GM23338 (cell line): ENCODE results near the gene AP3M1.

Experiments used
- EZH2 ChIP-seq: fragments of 200-600 bp; sonication (generic); IDR thresholded peaks from one replicate; pipeline ENCODE4 v1.8.0; 2017; ENCODE audit warnings: antibody characterized with exemption, mild to moderate bottlenecking, low read depth; ENCODE audit not compliant: unreplicated experiment
- EZH2phosphoT487 ChIP-seq: fragments of 200-600 bp; sonication (generic); IDR thresholded peaks from one replicate; pipeline ENCODE4 v1.8.1; 2018; ENCODE audit warnings: antibody characterized with exemption; ENCODE audit not compliant: unreplicated experiment
- POLR2AphosphoS5 ChIP-seq: IDR thresholded peaks from 2 replicates; pipeline ENCODE4 v1.6.1; 2016; ENCODE audit warnings: antibody characterized with exemption, low read depth
- TF ChIP-seq, protein P1 (sequence below), 2 experiments: fragments of 200-600 bp in 1 of 2; sonication (generic) in 1 of 2; conservative IDR thresholded peaks; 2 replicates each; pipeline versions ENCODE4 v1.5.1 to v1.6.1; 2016 to 2017; ENCODE audit warnings: antibody characterized with exemption in 2 of 2, low read depth in 2 of 2, mild to moderate bottlenecking in 2 of 2, moderate library complexity in 1 of 2
- TF ChIP-seq, protein P2 (sequence below): IDR thresholded peaks from one replicate; pipeline ENCODE4 v1.6.1; 2018; ENCODE audit warnings: antibody characterized with exemption; ENCODE audit not compliant: unreplicated experiment

DNA sequence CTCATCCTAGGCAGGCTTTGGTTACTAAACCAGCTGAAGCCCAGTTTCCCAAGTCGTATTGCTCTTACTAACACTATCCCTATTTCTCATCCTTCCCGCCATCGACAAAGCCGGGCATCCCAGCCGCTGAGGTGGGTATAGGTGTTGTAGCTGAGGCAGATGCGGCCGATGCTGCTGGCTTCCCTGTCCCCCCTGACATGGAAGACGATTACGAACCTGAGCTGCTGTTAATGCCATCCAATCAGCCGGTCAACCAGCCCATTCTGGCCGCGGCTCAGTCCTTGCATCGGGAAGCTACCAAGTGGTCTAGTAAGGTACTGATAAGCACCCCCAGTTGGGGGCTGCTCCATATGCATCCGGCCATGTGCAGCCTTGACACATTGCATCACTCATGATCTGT is 38.8 kb downstream of the AP3M1 start:
- TF ChIP-seq, protein P1, sequence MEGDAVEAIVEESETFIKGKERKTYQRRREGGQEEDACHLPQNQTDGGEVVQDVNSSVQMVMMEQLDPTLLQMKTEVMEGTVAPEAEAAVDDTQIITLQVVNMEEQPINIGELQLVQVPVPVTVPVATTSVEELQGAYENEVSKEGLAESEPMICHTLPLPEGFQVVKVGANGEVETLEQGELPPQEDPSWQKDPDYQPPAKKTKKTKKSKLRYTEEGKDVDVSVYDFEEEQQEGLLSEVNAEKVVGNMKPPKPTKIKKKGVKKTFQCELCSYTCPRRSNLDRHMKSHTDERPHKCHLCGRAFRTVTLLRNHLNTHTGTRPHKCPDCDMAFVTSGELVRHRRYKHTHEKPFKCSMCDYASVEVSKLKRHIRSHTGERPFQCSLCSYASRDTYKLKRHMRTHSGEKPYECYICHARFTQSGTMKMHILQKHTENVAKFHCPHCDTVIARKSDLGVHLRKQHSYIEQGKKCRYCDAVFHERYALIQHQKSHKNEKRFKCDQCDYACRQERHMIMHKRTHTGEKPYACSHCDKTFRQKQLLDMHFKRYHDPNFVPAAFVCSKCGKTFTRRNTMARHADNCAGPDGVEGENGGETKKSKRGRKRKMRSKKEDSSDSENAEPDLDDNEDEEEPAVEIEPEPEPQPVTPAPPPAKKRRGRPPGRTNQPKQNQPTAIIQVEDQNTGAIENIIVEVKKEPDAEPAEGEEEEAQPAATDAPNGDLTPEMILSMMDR (conservative IDR thresholded peaks at IDR 0.05; ENCODE audit: low read depth in 2 of 2): no peak
- TF ChIP-seq EZH2 (no peak), EZH2phosphoT487 (no peak), POLR2AphosphoS5 (no peak)
- TF ChIP-seq, protein P2, sequence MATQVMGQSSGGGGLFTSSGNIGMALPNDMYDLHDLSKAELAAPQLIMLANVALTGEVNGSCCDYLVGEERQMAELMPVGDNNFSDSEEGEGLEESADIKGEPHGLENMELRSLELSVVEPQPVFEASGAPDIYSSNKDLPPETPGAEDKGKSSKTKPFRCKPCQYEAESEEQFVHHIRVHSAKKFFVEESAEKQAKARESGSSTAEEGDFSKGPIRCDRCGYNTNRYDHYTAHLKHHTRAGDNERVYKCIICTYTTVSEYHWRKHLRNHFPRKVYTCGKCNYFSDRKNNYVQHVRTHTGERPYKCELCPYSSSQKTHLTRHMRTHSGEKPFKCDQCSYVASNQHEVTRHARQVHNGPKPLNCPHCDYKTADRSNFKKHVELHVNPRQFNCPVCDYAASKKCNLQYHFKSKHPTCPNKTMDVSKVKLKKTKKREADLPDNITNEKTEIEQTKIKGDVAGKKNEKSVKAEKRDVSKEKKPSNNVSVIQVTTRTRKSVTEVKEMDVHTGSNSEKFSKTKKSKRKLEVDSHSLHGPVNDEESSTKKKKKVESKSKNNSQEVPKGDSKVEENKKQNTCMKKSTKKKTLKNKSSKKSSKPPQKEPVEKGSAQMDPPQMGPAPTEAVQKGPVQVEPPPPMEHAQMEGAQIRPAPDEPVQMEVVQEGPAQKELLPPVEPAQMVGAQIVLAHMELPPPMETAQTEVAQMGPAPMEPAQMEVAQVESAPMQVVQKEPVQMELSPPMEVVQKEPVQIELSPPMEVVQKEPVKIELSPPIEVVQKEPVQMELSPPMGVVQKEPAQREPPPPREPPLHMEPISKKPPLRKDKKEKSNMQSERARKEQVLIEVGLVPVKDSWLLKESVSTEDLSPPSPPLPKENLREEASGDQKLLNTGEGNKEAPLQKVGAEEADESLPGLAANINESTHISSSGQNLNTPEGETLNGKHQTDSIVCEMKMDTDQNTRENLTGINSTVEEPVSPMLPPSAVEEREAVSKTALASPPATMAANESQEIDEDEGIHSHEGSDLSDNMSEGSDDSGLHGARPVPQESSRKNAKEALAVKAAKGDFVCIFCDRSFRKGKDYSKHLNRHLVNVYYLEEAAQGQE: no peak
